GM12872 (cell line): ENCODE data around the gene PLG.

Source experiments
- TF ChIP-seq, protein P1 (sequence below): IDR thresholded peaks from 3 replicates; pipeline ENCODE4 v1.5.1; 2011; ENCODE audit warnings: low read depth, mild to moderate bottlenecking, low read length, moderate library complexity; ENCODE audit not compliant: insufficient read depth

PLG gene

DNA sequence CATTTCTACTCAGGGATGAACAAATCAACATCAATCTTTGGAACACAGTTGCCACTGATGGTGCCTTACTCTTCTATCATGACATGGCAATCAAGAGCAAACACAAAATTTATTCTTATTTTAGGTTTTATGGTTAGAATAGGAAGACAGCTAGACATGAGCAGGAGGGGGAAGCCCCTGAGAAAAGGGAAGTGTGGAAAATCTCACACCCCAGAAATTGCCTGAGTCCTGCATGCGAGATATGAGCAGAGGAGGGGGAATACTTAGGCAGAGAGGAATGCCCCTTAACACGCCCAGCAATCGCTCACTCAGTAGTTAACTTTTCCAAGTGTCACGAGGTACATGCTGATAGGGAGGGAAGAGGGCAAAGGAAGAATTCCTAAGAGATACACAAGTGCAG, 79.3 kb downstream of the PLG start:
- TF ChIP-seq, protein P1, sequence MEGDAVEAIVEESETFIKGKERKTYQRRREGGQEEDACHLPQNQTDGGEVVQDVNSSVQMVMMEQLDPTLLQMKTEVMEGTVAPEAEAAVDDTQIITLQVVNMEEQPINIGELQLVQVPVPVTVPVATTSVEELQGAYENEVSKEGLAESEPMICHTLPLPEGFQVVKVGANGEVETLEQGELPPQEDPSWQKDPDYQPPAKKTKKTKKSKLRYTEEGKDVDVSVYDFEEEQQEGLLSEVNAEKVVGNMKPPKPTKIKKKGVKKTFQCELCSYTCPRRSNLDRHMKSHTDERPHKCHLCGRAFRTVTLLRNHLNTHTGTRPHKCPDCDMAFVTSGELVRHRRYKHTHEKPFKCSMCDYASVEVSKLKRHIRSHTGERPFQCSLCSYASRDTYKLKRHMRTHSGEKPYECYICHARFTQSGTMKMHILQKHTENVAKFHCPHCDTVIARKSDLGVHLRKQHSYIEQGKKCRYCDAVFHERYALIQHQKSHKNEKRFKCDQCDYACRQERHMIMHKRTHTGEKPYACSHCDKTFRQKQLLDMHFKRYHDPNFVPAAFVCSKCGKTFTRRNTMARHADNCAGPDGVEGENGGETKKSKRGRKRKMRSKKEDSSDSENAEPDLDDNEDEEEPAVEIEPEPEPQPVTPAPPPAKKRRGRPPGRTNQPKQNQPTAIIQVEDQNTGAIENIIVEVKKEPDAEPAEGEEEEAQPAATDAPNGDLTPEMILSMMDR, result no peak

GRCh38 chr6:160782228-160782627, 80.2 kb downstream of the PLG start:
- TF ChIP-seq, protein P1, result no peak

GRCh38 chr6:160783741-160784140, 81.7 kb downstream of the PLG start:
- TF ChIP-seq, protein P1, result no peak

DNA sequence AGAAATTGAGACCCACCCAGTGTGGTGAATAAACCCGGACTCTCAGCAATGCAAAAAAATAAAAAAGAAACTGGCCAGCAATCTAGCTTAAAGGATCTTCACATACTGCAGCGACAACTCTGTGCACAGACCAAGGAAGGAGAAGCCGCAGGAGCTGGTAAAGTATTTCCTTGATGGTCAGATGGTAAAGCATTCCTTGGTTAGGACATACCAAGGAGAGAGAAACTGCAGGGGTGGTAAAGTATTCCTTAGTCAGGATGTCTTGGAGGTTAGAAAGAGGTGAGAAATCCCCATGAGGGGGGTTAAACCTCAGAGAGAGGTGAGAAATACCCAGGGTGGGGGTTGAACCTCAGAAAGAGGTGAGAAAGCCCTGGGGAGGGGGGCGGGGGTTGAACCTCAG, 86.8 kb downstream of the PLG start:
- TF ChIP-seq, protein P1, result no peak

DNA sequence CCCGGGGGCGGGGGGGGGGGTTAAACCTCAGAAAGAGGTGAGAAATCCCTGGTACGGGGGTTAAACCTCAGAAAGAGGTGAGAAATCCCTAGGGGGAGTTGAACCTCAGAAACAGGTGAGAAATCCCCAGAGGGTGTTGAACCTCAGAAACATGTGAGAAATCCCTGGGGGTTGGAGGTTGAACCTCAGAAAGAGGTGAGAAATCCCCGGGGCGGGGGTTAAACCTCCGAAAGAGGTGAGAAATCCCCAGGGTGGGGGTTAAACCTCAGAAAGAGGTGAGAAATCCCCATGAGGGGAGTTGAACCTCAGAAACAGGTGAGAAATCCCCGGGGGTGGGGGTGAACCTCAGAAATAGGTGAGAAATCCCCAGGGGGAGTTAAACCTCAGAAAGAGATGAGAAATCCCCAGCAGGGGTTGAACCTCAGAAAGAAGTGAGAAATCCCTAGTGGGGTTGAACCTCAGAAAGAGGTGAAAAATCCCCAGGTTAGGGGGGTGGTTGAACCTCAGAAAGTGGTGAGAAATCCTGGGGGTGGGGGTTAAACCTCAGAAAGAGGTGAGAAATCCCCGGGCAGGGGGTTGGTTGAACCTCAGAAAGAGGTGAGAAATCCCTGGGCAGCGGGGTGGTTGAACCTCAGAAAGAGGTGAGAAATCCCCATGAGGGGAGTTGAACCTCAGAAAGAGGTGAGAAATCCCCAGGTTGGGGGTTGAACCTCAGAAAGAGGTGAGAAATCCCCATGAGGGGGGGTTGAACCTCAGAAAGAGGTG, 87.4 kb downstream of the PLG start:
- TF ChIP-seq, protein P1, result no peak

- TF ChIP-seq, protein P1, result 0 out of 3 replicates have a peak, but pooled peaks have one; percentile 15
These were observed 88.2 kb downstream of the PLG start for GRCh38 chr6:160790028-160790792.

- TF ChIP-seq, protein P1, result no peak
These were observed 89.4 kb downstream of the PLG start for GRCh38 chr6:160791459-160791858.
